Suppressor macrophage treated with lipopolysaccharide for 1 hour (primary cell): ENCODE data around the gene TSEN34.
"Not testable (repeated sequence)": the region's sequence is repeated elsewhere in the genome, so short reads cannot be mapped to it uniquely, and the experiment has no call there.

ENCODE experiments used
- DNase-seq, 3 donors: peaks; one replicate each; pipeline ENCODE4 v3.0.0-alpha.2; 2020 to 2022

The TSEN34 gene

DNA sequence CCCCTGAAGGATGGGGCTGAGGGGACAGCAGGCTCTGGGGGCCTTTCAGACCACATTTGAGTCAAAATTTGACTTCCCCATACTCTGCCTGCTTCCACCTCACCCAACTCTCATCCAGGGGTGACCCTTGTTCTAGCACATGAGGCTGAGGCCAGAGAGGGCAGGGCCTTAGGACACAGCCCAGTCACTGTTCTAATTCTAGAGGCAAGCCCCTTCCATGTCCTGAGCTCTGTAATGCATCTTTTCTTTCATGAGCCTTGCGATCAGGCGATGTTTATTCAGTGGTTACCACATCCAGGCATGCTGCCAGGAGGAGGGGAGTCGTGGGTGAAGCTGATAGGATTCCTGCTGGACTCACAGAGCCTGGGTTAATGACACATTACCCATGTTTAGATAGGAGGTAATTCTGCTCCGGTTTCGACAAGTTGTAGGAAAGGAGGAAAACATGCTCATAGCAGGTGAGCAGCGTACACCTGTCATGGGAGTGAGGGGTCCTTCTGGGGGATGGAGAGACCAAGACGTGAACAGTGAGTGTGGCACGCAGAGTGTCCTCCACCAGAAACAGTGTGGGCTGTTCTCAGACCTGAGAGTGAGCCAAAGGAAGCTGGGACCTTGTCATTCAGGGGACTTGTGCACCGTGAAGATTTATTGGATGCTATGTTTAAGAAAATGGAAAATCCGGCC, 18.8 kb downstream of the TSEN34 start:
- DNase-seq, result peak; percentile 87 to 97 (median 92)

DNA sequence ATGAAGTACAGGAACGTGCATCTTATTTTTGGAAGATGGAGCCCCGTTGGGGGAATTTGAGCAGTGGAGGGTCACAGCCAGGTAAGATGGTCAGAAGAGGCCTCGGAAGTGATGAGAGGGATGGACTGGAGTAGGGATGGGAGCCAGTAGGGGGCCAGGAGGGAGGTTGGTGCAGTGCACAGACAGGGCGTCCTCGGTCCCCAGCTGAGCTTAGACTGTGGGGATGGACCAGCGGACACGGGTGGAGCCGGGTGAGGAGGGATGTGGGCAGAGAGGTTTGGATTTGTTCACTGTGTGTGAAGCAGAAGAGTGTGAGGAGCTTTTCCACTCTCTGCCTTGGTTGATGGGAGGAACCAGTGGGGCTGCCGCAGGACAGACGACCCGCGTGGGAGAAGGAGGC, 20.1 kb downstream of the TSEN34 start:
- DNase-seq, result no peak

- not testable (repeated sequence) for DNase-seq
Observed at GRCh38 chr19:54214217-54214616, 23.1 kb downstream of the TSEN34 start.

GRCh38 chr19:54214734-54215133, 23.6 kb downstream of the TSEN34 start:
- DNase-seq, result not testable (repeated sequence)

- DNase-seq, result no peak
Observed at GRCh38 chr19:54216869-54217268, 25.8 kb downstream of the TSEN34 start.

- DNase-seq, result not testable (repeated sequence)
Observed at GRCh38 chr19:54217517-54218247, 26.6 kb downstream of the TSEN34 start.

GRCh38 chr19:54218259-54218658, 27.2 kb downstream of the TSEN34 start:
- DNase-seq, result peak in 1 of 3 donors; percentile 15

- no peak for DNase-seq
Observed at GRCh38 chr19:54218960-54219661, 28.0 kb downstream of the TSEN34 start.

DNA sequence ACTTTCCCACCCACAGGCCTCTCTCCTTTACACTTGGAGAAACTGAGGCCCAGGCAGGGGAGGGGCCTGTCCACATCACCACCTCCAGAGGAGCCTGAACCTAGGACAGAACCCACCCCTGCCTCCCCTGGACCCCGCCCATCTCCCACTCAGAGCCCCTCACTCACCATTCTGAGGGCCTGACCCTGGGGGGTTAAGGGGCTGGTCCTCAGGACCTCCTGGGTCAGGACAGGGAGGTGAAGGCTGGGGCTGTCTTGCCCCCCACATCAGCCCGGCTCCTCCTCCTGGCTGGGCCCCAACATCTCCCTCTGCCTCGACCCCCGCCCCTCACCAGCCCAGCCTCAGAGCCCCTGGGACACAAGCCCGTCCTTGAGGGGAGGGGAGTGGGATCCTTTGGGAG, 28.6 kb downstream of the TSEN34 start:
- not testable (repeated sequence) for DNase-seq

DNA sequence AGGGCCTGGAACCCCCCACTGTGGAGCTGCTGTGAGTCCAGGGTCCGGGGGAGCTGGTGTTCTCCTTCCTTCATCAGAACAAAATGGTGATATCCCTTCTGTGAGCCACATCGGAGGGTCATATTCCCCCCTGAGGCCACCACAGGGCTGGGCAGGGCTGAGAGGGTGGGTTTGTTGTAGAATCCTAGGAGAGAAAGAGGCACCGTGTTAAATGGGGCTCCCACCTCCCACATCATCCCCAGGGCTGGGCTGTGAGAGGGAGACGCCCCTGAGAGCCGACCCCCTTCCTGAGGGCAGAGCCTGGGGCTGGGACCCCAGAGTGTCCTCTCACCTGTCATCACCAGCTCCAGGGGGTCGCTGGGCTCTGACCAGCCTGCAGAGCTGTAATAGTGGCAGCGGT, 30.8 kb downstream of the TSEN34 start:
- not testable (repeated sequence) for DNase-seq

GRCh38 chr19:54222474-54223276, 31.6 kb downstream of the TSEN34 start, which contains the start of gene LILRB3:
Gene LILRB3 (minus strand): TSS chr19:54223007. CDS start chr19:54222976, 31 bp downstream.
- peak in 2 of 3 donors; percentile 62 to 76 for DNase-seq

- DNase-seq, result not testable (repeated sequence)
Observed at GRCh38 chr19:54223277-54223936, 32.3 kb downstream of the TSEN34 start.

GRCh38 chr19:54223937-54224281, 32.8 kb downstream of the TSEN34 start:
- DNase-seq, result not testable (repeated sequence)

- not testable (repeated sequence) for DNase-seq
Observed at GRCh38 chr19:54224619-54225018, 33.5 kb downstream of the TSEN34 start.

DNA sequence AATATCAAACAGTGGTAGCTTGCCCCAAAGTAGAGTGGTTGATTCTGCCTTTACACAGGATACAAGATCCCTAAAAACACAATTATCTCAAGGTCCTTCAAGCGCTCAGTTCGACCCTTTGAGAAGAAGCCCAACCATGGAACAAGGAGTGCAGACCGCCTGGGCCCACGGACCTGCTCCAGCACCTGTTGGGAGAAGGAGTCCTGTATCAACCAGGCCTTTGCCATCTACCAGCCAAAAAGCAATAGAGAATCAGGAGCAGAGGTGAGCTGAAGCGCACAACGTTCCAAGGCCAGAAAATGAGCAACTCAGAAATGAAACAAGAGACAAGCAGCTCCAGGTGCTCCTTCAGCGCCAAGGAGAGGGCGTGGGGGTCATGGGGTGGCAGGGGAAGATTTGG, 38.0 kb downstream of the TSEN34 start:
- no peak for DNase-seq

DNA sequence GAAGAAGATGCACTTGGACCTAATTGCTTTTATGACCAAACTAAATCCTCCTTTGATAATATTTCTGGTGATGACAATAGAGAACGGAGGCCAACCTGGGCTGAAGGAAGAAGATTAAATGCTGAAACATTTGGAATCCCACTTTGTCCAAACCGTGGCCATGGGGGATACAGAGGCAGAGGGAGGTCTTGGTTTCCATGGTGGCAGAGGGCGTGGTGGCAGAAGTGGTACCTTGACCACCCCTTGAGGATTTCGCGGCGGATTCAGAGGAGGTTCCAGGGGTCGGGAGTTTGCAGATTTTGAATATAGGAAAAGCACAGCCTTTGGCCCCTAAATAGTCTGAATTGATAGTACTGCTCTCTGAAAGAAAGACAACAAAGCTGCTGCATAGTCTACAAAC, 38.9 kb downstream of the TSEN34 start:
- DNase-seq, result no peak

DNA sequence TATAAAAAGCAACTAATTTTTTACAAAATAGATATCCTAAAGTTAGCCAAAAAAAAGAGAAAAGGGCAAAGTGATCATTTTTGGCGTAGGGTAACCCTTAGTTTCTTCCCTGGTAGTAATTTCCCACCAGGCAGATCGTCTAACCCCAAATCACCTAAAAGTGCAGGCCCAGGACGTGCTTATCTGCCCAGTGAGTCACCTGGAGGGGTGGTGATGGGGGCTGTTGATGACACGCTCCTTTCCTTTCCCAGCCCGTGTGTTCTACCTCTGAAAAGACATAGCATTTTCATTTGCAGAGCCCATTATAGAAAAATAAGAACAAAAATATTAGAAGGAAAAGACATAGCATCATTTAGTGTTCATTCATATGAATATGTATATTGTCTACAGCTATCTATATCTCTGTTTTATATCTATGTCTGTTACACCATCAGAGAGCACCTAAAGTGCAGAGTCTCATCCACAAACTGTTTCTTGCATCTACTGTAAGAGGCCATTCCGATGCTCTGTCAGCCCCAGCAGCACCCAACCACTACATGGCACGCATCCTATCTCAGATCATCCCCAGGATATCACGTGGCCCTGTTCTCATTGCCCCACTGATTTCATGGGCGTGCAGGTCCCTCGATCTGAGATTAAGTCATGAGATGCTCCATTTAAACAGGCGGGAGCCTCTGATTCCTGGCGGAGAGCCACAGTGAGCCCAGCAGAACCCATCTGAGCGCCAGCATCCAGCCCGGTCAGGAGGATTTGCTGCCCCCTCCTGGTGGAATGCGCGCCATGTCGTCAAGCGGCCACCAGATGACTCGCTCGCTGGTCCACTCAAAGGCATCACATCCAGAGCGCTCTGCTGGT, 40.2 kb downstream of the TSEN34 start:
- peak; percentile 73 to 95 (median 89) for DNase-seq

GRCh38 chr19:54233941-54234340, 42.8 kb downstream of the TSEN34 start:
- DNase-seq, result no peak

- DNase-seq, result not testable (repeated sequence)
Observed at GRCh38 chr19:54239491-54240371, 48.6 kb downstream of the TSEN34 start.
